ENCODE measurements around the gene MTUS2.

The MTUS2 gene

DNA sequence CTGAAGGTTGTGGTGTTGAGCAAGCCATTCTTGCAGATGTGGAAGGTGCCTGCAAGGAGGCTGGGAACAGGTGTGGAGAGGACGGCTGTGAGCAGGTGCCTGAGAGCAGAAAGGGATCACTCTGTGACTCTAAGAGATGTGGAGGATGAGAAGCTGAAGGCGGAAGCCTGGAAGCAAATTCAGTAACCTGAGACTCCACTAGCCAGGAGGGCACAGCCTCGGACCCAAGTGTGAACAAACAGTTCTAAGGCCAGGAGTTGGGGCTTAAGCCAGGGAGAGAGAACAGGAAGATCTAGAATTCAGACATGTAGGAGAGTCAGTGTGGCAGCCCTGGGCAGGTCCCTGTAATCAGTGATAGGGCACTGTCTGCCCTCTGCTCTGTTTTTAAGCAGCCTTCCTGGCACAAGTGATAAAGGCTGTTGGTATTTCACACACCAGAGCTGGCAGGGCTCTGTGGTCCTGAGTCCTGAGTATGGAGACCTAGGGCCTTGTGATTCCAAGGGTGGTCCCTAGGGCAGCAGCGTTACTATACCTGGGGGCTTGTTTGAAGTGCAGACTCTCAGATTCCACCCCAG is 644.1 kb downstream of the MTUS2 start:
- DNase-seq, result no peak

DNA sequence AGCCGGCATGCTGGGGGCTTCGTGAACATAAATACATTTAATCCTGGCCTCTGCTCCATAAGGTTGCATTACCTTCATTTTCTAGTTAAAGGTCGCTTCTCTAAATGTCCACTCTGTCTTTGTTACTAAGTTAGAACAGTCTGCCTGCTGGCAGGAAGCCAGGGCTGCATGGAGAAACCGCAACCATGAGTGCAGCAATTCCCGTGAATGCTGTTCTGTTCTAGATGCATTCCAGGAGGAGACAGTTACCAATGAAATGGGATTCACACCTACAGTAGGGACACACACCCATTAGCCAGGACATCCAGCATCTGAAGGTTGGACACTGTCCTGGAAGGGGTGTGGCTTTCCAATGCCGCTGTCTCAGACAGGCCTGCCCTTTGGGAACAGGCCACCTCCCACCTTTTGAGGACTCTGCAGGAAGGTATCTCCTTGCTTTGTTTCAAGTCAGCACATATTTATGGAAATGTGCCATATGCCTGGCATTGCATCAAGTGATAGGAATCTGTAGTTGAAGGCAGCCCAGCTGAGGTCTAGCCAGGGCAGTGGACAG is 645.7 kb downstream of the MTUS2 start:
- DNase-seq, result no peak

DNA sequence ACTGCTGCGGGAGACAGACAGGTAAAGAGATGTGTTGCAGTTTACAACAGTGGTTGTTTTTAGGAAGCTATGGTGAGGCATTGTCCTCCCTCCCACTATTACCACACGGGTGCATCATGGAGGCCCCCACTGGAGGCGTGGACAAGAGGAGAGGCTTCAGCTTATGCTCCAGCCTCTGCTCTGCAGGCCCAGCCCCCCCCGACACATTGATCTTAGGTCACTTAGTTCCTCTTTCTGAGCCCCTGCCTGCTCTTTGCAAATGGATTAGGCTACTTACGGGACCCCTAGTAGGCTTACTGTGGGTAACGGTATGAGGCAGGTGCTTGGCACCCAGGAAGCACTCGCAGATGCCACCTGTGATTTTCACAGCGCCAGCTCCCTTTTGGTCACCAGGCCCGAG is 651.4 kb downstream of the MTUS2 start:
- DNase-seq, result no peak

DNA sequence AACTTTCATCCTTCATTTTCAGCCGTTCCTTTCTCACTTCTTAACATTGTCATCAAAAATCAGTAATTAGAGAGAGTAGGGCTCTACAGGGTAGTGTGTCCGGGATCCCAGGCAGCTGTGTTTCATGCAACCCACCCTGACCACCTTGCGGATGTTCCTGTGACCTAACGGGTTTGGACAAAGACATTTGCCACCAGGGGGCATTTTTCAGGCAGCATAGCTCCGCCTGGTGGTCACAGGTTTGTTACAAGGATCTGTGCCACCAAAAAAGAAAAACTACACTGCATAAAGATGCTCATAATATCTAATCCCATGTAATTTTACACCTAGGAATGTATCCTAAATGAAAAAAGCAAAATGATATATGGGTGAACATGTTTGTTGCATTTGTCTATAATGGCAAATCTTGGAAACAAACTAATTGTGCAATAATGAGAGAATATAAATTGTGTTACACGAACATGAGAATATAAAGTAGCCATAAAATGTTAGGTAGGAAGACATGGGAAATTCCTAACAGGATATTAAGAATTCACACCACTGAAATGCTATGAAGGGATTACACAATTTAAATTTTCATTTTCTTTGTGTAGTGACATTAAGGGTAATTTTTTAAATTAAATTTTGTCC is 652.3 kb downstream of the MTUS2 start:
- peak; percentile 3 for DNase-seq

DNA sequence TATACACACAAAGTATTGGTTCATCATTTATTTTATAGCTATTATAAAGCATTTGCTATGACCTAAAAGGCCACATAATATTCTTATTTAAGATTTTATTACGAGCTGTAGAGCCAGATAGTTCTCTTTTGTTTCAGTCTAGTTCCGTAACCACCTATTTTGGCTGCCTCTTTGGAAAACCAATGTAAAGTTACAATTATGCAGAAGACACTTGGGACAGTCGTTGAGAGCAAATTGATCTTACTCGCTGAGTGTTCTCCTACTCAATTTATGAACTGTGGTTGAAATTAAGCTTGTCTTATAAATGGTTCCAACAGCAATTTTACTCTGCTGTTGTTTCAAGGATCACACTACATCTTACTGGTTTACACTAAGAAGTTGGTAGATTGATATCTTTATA is 653.0 kb downstream of the MTUS2 start:
- DNase-seq, result no peak

DNA sequence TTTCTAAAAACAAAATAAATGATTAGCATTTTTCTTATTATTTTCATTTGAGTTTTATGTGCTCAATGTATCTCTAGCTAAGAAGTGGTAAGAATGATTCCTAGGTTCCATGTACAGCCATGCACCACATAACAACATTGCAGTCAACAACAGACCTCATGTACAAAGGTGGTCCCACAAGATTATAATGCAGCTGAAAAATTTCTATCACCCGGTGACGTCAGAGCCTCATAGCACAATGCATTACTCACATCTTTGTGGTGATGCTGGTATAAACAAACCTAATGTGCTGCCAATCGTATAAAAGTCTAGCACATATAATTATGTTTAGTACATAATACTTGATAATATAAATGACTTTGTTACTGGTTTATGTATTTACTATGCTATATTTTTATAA is 654.9 kb downstream of the MTUS2 start:
- no peak for DNase-seq

DNA sequence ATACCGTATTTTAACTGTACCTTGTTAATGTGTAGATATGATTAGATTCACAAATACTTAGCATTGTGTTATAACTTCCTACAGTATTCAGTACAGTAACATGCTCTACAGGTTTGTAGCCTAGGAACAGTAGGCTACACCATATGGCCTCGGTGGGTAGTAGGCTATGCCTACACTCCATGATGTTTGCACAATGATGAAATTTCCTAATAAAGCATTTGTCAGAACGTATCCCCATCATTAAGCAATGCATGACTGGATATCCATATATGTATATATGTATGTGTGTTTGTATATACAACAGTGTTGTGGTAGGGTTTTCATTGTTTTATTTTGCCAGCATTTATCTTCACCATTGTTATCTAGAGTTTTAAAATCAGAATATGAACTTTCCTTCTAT is 655.9 kb downstream of the MTUS2 start:
- DNase-seq, result no peak

DNA sequence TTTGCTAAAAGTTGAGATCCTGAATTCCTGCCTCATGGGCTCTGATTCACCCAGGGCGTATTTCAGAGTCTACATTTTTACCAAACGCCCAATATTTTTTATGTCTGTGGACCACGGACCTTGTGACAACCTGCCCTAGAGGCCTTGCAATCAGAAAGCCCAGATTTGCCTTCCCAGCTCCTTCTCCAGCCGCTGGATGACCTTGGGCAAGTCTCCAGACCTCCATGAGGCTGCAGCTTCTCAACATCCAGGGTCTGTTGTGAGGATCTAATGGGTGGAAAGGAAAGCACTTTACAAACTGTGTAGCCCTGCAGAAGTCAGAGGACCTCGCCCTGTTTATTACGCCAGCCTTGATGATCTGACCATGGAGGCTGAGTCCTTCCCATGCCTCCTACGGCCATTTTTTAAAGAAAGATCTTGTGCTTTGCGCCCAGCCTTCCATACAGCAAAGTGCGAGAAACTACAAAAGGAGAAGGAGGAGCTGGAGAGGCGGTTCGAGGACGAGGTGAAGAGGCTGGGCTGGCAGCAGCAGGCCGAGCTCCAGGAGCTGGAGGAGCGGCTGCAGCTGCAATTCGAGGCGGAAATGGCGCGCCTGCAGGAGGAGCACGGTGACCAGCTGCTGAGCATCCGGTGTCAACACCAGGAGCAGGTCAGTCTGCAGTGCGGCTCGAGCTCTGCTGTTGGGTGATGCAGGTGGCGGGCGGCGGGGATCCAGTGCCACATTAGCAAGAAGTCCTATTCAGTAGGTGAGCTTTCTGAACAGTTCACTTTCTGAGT is 659.8 kb downstream of the MTUS2 start:
- DNase-seq, result no peak

DNA sequence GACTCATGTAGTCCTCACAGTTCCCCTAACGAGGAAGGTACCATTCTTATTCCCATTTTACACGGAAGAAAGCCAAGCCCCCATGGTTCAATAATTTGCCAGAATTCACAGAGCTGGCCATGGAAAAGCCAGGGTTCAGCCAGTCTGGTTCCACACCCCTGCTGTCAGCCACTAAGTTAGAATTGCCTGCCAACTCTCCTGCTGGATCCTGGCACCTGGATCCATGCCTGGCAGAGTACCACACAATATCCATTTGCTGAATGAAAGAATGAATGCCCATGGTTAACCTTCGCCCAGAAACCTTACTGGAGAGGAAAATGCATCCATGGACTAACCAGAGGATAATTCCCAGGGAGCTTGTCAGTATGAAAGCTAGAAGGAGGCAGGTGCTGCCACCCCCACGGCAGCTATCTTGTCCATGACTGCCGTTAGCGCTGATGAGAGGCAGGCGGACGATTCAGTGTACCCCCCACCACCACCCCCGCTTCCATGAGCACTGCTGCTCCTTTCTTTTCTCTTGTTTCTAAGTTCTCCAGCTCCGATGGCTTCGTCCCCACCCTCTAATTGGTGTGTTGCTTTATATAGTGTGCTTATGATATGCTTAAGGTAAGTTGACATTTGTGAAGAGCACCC is 660.9 kb downstream of the MTUS2 start:
- DNase-seq, result no peak

DNA sequence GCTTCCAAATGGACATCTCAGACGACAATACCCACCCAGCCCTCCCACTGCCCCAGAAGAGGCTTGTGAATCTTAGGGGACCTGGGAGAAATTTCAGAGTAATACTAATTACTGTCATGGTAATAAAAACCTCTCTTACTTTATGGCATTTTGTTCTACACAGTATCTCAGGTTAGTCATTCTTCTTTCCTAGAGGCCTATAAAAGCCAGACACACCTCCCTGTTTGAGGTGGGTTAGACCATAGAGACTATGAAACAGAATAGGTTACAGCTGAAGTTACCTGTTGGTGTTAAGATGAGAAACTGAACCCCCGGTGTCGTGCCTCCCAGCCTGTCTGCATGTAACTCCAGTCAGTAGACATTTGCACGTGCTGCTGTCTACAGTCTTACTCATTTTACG is 661.5 kb downstream of the MTUS2 start:
- DNase-seq, result no peak

DNA sequence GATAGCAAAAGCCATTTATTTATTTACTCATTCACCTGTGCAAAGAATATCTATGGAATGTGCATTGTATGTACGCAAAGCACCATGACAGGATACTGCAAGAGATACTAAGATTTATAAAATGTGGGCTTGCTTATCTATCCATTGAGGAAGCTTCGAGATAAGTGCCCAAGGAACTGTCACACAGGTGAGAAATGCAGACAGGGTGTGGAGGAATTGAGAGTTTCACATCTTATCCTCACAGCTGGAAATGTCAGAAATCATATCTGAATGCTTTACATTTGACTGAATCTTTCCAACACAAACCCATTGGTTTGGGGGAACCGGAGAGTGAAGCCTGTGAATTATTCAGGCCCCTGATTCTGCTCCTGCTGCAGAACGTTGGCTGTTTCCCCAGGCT is 662.4 kb downstream of the MTUS2 start:
- DNase-seq, result no peak

DNA sequence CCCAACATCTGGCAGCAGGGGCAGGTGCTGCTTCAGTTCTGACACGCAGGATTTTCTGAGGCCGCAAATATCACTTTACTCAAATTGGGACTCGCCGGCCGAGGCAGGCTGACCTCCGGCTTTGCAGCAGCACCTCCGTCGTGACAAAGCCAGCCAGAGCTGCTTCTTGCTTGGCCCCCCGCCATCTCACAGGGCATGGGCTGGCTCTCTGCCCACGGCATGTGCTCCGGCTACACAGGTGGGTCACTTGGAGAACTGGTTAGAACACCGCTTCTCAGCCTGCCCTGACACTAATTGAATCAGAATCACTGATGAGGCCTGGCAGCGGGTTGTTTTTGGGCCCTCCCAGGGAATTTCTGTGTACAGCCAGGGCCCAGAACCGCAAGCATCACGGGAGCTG is 663.1 kb downstream of the MTUS2 start:
- DNase-seq, result peak; percentile 63

DNA sequence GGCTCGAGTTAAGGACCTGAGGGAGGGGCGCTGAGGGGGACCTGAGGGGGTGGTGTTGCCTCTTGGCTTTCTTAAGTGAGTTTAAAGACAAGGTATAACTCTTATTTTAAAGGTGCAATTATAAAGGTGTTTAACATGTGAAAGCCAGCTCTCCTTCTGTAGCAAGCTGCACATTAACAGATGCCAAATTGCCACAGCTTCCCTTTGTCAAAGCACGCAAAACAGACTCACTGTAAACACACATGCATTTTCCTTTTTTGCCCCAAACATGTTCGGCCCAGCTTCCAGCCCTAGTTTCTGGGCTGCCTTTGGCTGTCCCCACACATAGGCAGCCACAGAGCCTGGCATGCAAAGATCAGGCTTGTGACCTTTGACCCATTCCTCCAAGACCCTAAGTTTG is 663.5 kb downstream of the MTUS2 start:
- no peak for DNase-seq

DNA sequence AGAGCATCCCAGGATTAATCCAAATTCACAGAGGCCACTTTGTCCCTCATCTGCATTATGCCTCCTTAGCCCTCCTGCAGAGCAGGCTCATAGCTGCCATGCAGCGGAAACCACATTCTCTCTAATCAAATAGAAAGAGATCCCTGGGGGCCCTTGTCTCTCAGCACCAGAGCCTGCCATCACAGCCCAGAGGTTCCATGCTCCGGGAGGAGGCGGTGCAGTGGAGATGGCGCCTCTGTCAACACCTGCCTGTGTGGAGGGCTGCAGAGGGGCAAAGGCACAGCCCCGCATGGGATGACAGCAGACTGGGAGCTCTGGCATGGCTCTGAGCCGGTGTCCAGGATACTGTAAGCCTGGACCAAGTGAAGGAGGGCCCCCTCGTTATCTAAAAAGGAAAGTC is 664.1 kb downstream of the MTUS2 start:
- DNase-seq, result no peak

DNA sequence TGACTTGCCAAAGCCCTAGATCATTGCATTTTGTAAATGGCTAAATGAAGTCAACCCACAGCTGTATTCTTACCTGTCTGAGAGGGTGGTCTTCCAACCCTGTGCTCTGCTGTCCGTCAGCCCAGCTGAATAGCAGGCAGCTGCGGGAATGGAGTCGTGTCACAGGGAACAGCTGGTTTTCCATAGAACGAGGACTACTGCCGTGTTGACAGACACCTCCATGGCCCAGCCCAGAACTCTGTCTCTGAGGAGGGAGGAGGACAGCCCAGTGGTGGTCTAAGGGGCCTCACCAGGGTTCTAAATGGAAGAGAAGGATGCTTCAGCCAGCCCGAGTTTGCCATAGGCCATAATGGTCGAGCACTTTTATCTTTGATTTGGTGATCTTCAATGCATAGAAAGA is 664.7 kb downstream of the MTUS2 start:
- no peak for DNase-seq

DNA sequence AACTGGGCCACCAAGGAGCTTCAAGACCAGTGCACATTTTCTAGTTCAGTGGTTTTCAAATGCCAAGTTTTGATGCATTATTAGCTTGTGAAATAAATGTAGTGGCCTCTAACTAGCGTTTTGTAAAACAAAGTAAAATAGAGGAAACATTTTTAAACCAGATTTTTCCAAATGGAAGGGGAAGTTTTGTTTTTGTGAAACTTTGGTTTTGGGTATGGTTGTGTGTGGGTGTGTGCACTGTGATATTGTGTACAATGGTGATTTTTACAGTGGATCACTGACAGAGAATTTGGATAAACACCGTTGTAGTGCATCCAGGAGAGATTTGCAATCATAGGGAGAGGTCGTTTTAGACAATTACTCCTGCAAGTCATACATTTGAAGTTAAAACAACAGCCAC is 666.4 kb downstream of the MTUS2 start:
- no peak for DNase-seq

DNA sequence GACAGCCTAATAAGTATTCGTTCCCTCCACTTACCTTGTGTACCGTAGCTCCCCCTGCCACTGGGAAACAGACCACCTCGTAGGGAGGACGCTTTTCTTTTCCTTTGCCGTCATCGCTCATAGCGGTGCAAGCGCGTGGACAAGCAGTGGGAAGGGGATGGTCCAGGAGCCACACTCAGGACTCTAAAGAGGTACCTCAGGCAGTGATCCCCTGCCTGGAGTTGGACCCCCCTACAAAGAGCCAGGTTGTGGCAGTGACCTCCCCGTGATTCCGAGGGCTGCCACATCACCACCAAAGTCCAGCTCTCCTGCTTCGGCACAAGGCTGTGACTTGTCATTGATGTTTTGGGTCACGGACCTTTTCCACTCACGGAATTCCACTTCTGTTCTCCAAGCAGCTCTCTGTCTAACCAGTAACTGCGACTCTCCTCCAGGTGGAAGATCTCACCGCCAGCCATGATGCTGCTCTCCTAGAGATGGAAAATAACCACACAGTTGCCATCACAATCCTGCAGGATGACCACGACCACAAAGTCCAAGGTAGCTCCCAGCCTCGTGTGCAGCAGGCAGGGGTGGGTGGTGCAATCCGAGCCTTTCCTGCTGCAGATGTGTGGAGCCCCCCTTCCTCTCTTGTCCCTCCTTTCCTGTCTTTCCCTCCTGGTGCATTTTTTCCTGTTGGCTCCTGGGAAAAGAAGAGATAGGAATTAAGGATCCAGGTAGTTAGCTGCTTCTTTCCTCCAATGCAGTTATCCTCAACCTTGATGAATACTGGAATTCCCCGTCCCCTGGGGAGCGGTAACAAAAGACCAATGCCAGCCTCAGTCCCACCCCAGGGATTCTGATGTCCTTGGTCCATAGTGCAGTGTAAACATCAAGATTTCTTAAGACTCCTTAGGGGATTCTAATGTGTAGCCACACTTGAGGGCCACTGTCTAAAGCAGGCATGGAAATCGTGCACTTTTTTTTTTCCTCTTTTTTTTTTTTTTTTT is 667.6 kb downstream of the MTUS2 start:
- DNase-seq, result no peak

DNA sequence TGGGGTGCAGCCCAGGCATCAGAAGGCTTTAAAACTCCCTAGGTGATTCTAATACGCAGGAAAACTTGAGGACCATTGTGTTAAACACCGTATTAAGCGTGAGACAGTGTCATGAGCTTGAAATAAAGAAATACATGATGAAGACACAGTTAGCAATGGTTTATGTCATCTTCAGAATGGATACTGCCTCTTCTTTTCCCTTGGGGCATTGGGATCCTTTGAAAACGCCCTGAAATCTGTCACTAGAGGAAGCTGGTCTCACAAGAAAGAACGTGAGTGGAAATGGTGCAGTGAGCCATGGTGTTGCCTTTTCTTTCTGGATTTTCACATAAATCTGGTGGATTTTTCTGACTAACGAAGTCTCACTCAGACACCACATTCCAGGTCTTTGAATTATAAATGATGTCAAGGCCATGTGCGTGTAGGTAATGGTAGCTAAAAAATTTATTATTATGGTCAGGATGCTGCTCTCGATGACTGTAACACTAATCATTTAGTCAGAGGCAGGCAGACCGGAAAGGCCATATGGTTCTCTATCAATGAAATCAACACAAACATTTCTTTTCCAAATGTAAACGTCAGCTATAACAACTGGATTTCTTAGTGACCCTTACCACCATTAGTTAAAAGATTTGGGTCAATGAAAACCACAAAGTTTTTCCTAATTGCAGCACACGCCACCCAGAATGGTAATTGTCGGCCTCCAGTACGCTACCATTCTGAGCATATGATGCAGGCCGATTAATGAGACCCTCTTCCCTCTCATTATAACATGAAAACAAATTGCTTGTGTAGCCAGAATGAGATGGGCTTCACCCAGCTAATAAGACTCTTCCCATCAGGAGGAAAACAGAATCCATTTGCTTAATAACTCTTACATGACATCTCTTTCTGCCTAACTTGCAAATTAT is 669.8 kb downstream of the MTUS2 start:
- DNase-seq, result no peak

DNA sequence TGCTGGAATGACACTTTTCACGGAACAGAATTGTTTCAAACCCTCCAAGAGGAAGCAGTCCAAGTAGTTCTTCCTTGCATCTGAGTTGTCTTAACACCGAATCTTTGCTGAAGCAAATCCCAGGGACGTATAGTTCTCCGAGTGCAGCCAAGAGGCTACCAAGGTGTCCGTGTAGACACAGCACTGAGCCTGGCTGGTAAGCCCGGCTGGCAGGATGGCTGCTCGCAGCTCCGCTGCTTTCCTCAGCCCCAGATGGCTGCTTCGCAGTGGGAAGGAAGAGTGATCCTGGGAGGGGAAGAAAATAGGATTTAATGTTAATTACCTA is 670.4 kb downstream of the MTUS2 start:
- DNase-seq, result no peak

DNA sequence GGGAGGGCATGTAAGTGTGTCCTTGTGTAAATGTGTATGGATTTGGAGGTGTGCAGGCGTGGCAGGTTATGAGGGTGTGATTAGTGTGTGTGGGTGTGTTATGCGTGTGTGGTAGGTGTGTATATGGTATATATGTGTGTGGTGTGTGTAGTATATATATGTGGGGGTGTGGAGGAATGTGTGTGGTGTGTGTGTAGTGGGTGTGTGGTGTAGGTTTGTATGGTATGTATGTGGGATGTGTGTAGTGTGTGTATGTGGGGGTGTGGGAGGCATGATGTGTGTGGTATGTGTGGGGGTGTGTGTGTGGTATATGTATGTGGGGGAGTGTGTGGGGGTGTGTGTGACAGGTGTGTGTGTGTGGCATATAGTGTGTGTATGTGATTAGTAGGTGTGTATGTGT is 671.1 kb downstream of the MTUS2 start:
- no peak for DNase-seq

DNA sequence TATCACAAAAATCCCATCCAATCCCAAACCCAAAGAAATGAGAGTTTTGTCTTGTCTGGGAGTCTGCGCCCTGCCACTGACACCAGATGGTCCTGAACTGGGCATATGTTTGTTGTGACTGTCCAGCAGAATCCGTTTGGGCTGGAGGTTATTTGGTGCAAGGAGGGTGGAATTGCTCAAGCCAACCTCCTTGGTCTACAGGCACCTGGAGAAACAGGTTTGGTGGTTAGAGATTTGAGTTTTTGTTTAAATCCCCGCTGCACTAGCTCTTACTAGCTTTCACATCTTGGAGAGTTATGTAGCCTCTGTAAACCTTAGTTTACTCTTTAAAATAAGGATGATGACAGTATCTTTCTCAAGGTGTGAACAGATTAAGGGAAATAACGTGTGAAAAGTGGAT is 673.7 kb downstream of the MTUS2 start:
- DNase-seq, result no peak

DNA sequence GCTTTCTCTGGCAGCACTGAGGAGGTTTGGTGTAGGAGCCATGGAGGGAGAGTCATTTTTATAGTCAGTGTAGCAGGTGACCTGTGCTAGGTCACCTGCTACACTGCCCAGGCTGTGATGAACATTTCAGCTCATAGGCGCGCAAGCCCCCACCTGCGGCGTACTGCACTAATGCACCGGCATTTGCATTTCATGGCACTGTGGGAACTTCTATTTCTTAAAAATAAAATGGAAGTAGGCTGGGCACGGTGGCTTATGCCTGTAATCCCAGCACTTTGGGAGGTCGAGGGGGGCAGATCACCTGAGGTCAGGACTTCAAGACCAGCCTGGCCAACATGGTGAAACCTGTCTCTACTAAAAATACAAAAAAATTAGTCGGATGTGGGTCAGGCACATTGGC is 674.4 kb downstream of the MTUS2 start:
- DNase-seq, result no peak

Measured in NCI-H1105 (cell line).